GM12873 (cell line): ENCODE measurements around the gene G0S2.

Experiments used
- TF ChIP-seq, protein P1 (sequence below): IDR thresholded peaks from 2 replicates; pipeline ENCODE4 v1.5.1; 2012; ENCODE audit warnings: low read depth, mild to moderate bottlenecking, moderate library complexity, low read length, control low read depth; ENCODE audit not compliant: insufficient read depth; ENCODE audit errors: missing control alignments

G0S2 gene

DNA sequence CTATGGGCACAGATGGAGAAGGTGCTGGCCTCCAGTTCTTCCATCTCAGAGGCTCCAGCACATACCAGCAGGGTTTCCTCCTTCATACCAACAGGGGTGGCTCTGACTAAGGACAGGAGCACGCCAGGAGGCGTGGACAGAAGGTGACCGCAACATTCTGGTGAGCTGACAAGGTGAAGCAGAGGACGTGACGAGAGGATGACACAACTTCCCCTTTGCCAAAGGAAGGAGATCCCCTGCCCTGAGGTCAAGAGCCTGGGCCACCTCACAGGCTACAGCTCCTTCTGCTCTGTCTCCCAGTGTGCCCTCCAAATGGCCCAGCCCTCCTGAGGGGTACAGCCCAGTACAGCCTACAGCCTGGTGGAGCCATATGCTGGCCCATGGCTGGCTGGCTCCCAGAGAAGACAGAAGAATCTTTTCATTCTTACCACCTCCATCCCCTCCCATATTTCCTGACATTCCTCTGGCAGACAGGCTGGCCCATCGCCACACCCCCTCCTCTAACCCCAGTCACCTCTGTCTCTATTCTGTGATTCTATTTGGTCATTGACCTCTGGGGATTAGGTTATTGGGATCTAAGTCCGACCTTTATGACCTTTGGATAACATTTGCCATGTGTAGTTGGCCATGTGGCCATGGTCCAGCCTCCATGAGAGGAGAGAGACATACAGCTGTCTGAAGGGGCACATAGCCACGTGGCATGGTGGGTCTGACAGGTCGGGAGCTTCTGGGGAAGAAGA, 17.9 kb upstream of the G0S2 start:
- TF ChIP-seq, protein P1, sequence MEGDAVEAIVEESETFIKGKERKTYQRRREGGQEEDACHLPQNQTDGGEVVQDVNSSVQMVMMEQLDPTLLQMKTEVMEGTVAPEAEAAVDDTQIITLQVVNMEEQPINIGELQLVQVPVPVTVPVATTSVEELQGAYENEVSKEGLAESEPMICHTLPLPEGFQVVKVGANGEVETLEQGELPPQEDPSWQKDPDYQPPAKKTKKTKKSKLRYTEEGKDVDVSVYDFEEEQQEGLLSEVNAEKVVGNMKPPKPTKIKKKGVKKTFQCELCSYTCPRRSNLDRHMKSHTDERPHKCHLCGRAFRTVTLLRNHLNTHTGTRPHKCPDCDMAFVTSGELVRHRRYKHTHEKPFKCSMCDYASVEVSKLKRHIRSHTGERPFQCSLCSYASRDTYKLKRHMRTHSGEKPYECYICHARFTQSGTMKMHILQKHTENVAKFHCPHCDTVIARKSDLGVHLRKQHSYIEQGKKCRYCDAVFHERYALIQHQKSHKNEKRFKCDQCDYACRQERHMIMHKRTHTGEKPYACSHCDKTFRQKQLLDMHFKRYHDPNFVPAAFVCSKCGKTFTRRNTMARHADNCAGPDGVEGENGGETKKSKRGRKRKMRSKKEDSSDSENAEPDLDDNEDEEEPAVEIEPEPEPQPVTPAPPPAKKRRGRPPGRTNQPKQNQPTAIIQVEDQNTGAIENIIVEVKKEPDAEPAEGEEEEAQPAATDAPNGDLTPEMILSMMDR, result no peak

GRCh38 chr1:209657918-209658317, 17.3 kb upstream of the G0S2 start:
- TF ChIP-seq, protein P1, result no peak

DNA sequence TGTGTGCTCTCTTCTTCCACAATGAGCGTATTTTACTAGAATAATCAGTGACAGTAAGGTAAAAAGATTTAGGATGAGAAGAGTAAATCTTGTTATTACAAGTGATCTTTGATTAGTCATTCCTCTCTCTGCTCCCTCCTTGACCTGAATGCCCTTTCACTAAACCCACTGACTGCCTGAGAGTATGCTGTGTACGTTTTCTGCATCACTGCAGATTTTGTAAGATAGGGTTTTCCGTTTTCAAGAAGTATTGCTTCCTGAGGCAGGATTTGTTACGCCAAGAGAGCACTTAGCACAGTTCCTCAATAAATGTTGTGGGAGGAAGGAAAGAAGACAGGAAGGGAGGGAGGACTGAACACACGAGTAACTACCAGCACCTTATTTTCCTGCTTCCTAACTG, 15.3 kb upstream of the G0S2 start:
- TF ChIP-seq, protein P1, result no peak

- TF ChIP-seq, protein P1, result no peak
Measured at GRCh38 chr1:209661071-209661470, 14.1 kb upstream of the G0S2 start.

GRCh38 chr1:209662879-209663327, 12.3 kb upstream of the G0S2 start:
- TF ChIP-seq, protein P1, result no peak

GRCh38 chr1:209667103-209667502, 8.1 kb upstream of the G0S2 start:
- TF ChIP-seq, protein P1, result no peak

DNA sequence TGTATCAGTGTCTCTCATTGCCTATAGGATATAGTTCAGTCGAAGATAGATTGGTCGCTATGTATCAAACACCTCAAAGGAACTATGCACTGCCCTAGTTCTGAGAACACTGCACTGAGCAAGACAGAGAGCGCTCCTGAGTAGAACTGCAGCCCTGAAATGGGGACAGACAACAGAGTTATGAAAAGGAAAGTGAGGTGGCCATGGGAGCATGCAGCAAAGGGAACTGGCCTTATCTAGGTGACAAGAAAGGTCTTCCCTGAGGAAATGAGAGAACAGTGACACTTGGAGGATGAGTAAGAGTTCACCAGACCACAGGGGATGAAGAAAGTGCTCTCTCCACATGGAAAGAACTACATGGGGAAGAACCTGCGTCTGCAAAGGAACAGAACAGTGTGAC, 7.5 kb upstream of the G0S2 start:
- TF ChIP-seq, protein P1, result no peak
